Body of pancreas (tissue), 4 donors: ENCODE data around the gene TLCD3B.

Experiments used
- POLR2A ChIP-seq, 3 donors: fragments of 450-650 bp; IDR thresholded peaks; one replicate each; pipeline ENCODE4 v1.6.1; 2016; ENCODE audit warnings: antibody characterized with exemption in 3 of 3, mild to moderate bottlenecking in 2 of 3
- TF ChIP-seq, protein P1 (sequence below), 7 experiments: fragments of 450-650 bp in 4 of 7; fragments of 200-600 bp in 3 of 7; sonication (generic) in 3 of 7; IDR thresholded peaks; one replicate each; pipeline ENCODE4 v1.5.1; 2016 to 2019; ENCODE audit warnings: antibody characterized with exemption in 7 of 7

DNA sequence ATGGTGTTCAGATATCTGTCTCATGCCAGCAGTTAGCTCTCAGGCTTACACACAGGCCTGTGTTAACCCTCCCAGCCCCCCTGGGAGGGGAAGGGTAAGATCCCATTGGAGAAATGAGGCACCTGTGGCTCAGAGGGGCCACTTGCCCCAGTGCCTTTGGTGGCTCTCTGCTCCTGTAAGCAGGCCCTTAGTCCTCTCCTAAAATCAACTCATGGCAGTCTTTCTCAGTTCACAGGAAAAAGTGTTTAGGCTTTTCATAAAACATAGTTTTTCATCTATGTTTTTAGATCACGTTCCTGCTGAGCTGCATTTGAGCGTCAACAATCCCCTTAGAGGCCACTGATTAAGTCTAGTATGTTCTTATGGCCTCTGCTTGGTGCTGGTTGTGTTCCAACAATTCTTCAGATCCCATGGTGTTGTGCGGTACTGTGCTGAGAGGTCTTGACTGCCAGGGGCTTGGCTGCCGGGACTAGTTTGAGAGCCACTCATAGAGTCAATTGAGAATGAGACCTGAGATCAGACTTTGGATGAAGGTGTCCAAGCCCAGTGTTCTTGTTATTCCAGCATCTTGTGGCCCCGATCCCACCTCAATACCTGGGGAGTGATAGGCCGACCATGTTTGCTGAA is 46.8 kb downstream of the TLCD3B start:
- TF ChIP-seq POLR2A (IDR thresholded peaks at IDR 0.05), result no peak
- TF ChIP-seq, protein P1, sequence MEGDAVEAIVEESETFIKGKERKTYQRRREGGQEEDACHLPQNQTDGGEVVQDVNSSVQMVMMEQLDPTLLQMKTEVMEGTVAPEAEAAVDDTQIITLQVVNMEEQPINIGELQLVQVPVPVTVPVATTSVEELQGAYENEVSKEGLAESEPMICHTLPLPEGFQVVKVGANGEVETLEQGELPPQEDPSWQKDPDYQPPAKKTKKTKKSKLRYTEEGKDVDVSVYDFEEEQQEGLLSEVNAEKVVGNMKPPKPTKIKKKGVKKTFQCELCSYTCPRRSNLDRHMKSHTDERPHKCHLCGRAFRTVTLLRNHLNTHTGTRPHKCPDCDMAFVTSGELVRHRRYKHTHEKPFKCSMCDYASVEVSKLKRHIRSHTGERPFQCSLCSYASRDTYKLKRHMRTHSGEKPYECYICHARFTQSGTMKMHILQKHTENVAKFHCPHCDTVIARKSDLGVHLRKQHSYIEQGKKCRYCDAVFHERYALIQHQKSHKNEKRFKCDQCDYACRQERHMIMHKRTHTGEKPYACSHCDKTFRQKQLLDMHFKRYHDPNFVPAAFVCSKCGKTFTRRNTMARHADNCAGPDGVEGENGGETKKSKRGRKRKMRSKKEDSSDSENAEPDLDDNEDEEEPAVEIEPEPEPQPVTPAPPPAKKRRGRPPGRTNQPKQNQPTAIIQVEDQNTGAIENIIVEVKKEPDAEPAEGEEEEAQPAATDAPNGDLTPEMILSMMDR (IDR thresholded peaks at IDR 0.05), result no peak
